NT2/D1 (cell line): ENCODE measurements around the gene RNH1.

Source experiments
- YY1 ChIP-seq: IDR thresholded peaks from 2 replicates; pipeline ENCODE4 v1.6.1; 2011; ENCODE audit not compliant: insufficient read length, insufficient read depth
- ZNF274 ChIP-seq: IDR thresholded peaks from 2 replicates; pipeline ENCODE4 v1.6.1; 2011; ENCODE audit warnings: mild to moderate bottlenecking, low read depth, low read length

GRCh38 chr11:462107-462890 is 44.7 kb downstream of the RNH1 start:
- no peak for TF ChIP-seq ZNF274
- TF ChIP-seq YY1 = no peak
